ENCODE measurements around the gene EXOSC2.

EXOSC2 gene

GRCh38 chr9:130720762-130721161 is 27.2 kb downstream of the EXOSC2 start:
- Histone ChIP-seq H3K4me3 (ENCODE audit: low read length) (no peak overlapping the region), H3K27me3 (ENCODE audit: low read depth, low read length) (no peaks in the 10 kb centered on the region), H3K27ac (ENCODE audit: low read length) (no peak overlapping the region), H3K9ac (ENCODE audit: low read length) (no peak overlapping the region), H3K9me3 (ENCODE audit: insufficient read depth, low read length) (no peaks in the 10 kb centered on the region), H2AFZ (ENCODE audit: low read depth, low read length) (no peak overlapping the region), H3K4me1 (ENCODE audit: low read length) (no peaks in the 10 kb centered on the region), H4K20me1 (ENCODE audit: insufficient read depth, low read length) (no peaks in the 10 kb centered on the region), H3K4me2 (ENCODE audit: low read length) (no peak overlapping the region), H3K36me3 (replicated peaks; ENCODE audit: low read depth, low read length) (no peaks in the 10 kb centered on the region), H3K79me2 (ENCODE audit: low read length) (peaks cover 36% of the 10 kb centered on the region)
- TF ChIP-seq EZH2phosphoT487 (IDR thresholded peaks at IDR 0.05; ENCODE audit: low read depth) = no peak
- no peak for TF ChIP-seq CTCF (IDR thresholded peaks at IDR 0.05; ENCODE audit: low read depth, low read length)

GRCh38 chr9:130728721-130729120 is 35.1 kb downstream of the EXOSC2 start:
- Histone ChIP-seq H3K9me3 (ENCODE audit: insufficient read depth, low read length) (no peaks in the 10 kb centered on the region), H3K36me3 (replicated peaks; ENCODE audit: low read depth, low read length) (no peaks in the 10 kb centered on the region), H3K4me1 (ENCODE audit: low read length) (no peaks in the 10 kb centered on the region), H4K20me1 (ENCODE audit: insufficient read depth, low read length) (no peaks in the 10 kb centered on the region), H2AFZ (ENCODE audit: low read depth, low read length) (no peak overlapping the region), H3K27me3 (ENCODE audit: low read depth, low read length) (no peaks in the 10 kb centered on the region), H3K9ac (ENCODE audit: low read length) (no peak overlapping the region), H3K4me2 (ENCODE audit: low read length) (no peak overlapping the region), H3K27ac (ENCODE audit: low read length) (no peak overlapping the region), H3K79me2 (ENCODE audit: low read length) (0 out of 2 replicates have a peak, but pooled peaks cover 3% of the 10 kb centered on the region), H3K4me3 (ENCODE audit: low read length) (no peak overlapping the region)
- TF ChIP-seq EZH2phosphoT487 (IDR thresholded peaks at IDR 0.05; ENCODE audit: low read depth) (no peak), CTCF (IDR thresholded peaks at IDR 0.05; ENCODE audit: low read depth, low read length) (no peak)

- no peaks in the 10 kb centered on the region for H4K20me1 ChIP-seq (ENCODE audit: insufficient read depth, low read length)
- H3K4me1 ChIP-seq (ENCODE audit: low read length) = no peaks in the 10 kb centered on the region
- no peak overlapping the region for H3K4me2 ChIP-seq (ENCODE audit: low read length)
- H2AFZ ChIP-seq (ENCODE audit: low read depth, low read length) = no peak overlapping the region
- H3K36me3 ChIP-seq (replicated peaks; ENCODE audit: low read depth, low read length) = no peaks in the 10 kb centered on the region
- H3K27ac ChIP-seq (ENCODE audit: low read length) = no peak overlapping the region
- TF ChIP-seq EZH2phosphoT487 (IDR thresholded peaks at IDR 0.05; ENCODE audit: low read depth) = no peak
- TF ChIP-seq CTCF (IDR thresholded peaks at IDR 0.05; ENCODE audit: low read depth, low read length) = no peak
- no peak overlapping the region for H3K4me3 ChIP-seq (ENCODE audit: low read length)
- 0 out of 2 replicates have a peak, but pooled peaks cover 3% of the 10 kb centered on the region for H3K79me2 ChIP-seq (ENCODE audit: low read length)
- no peaks in the 10 kb centered on the region for H3K9me3 ChIP-seq (ENCODE audit: insufficient read depth, low read length)
- H3K9ac ChIP-seq (ENCODE audit: low read length) = no peak overlapping the region
- no peaks in the 10 kb centered on the region for H3K27me3 ChIP-seq (ENCODE audit: low read depth, low read length)
Measured at GRCh38 chr9:130729145-130729544, 35.6 kb downstream of the EXOSC2 start.

GRCh38 chr9:130731355-130731754 is 37.8 kb downstream of the EXOSC2 start:
- Histone ChIP-seq H3K79me2 (ENCODE audit: low read length) (0 out of 2 replicates have a peak, but pooled peaks cover 3% of the 10 kb centered on the region), H3K27ac (ENCODE audit: low read length) (no peak overlapping the region), H2AFZ (ENCODE audit: low read depth, low read length) (no peak overlapping the region), H3K4me2 (ENCODE audit: low read length) (no peak overlapping the region), H4K20me1 (ENCODE audit: insufficient read depth, low read length) (no peaks in the 10 kb centered on the region), H3K27me3 (ENCODE audit: low read depth, low read length) (no peaks in the 10 kb centered on the region), H3K9me3 (ENCODE audit: insufficient read depth, low read length) (no peaks in the 10 kb centered on the region), H3K4me1 (ENCODE audit: low read length) (no peaks in the 10 kb centered on the region), H3K4me3 (ENCODE audit: low read length) (no peak overlapping the region), H3K36me3 (replicated peaks; ENCODE audit: low read depth, low read length) (no peaks in the 10 kb centered on the region), H3K9ac (ENCODE audit: low read length) (no peak overlapping the region)
- TF ChIP-seq CTCF (IDR thresholded peaks at IDR 0.05; ENCODE audit: low read depth, low read length) (no peak), EZH2phosphoT487 (IDR thresholded peaks at IDR 0.05; ENCODE audit: low read depth) (no peak)
